NAMALWA (cell line): ENCODE results near the gene BSDC1.
"Not testable (repeated sequence)": the region's sequence is repeated elsewhere in the genome, so short reads cannot be mapped to it uniquely, and the experiment has no call there.

ENCODE experiments used
- DNase-seq: peaks from one replicate; pipeline ENCODE4 v3.0.0-alpha.2; 2015; ENCODE audit warnings: low spot score

Gene BSDC1

GRCh38 chr1:32357614-32358013 lies 36.6 kb downstream of the BSDC1 start:
- DNase-seq: no peak

DNA sequence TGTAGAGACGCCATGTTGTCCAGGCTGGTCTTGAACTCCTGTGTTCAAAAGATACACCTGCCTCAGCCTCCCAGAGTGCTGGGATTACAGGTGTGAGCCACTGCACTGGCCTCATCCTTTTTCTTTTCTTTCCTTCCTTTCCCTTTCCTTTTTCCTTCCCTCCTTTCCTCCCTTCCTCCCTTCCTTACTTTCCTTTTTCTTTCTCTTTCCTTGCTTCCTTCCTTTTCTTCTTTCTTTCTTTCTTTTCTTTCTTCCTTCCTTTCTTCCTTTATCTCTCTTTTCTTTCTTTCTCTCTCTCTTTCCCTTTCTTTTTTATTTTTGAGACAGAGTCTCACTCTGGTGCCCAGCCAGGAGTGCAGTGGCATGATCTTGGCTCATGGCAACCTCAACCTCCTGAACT lies 37.8 kb downstream of the BSDC1 start:
- DNase-seq: no peak

GRCh38 chr1:32355778-32356177 lies 38.5 kb downstream of the BSDC1 start:
- not testable (repeated sequence) for DNase-seq

GRCh38 chr1:32353886-32354570 lies 40.2 kb downstream of the BSDC1 start:
- DNase-seq: no peak

GRCh38 chr1:32353431-32353830 lies 40.8 kb downstream of the BSDC1 start:
- no peak for DNase-seq

GRCh38 chr1:32352831-32353383 lies 41.3 kb downstream of the BSDC1 start:
- no peak for DNase-seq

GRCh38 chr1:32352239-32352745 lies 41.9 kb downstream of the BSDC1 start:
- DNase-seq: no peak

GRCh38 chr1:32351399-32352238 lies 42.6 kb downstream of the BSDC1 start:
- peak; percentile 94 for DNase-seq

GRCh38 chr1:32350785-32351398 lies 43.3 kb downstream of the BSDC1 start:
- DNase-seq: no peak

GRCh38 chr1:32349211-32349708 lies 45.0 kb downstream of the BSDC1 start:
- DNase-seq: no peak

DNA sequence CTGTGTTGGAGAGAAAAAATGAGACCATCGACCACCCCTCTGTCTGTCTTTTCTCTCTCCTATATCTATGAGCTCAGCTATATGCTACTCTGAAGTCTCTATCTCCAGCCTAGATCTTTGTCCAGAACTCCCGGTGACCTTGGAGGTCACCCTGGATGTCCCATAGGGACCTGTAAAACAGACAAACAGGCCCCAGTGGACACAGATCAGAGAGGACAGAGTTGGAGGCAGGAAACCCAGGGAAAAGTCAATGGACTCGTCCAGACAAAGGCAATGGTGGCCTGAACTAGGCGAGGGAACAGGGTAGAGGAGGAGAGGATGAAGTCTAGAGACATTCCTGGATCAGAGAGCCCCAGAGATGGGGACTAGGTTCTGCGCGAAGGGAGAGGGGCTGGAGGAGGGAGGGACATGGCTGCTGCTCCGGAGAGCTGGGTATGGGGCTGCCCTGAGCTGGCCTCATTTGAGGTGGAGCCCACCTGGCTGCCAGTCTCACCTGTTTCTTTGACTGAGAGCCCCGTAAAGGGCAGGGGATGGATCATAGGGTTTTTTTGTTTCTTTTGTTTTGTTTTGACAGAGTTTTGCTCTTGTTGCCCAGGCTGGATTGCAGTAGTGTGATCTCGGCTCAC lies 47.6 kb downstream of the BSDC1 start:
- DNase-seq: no peak

DNA sequence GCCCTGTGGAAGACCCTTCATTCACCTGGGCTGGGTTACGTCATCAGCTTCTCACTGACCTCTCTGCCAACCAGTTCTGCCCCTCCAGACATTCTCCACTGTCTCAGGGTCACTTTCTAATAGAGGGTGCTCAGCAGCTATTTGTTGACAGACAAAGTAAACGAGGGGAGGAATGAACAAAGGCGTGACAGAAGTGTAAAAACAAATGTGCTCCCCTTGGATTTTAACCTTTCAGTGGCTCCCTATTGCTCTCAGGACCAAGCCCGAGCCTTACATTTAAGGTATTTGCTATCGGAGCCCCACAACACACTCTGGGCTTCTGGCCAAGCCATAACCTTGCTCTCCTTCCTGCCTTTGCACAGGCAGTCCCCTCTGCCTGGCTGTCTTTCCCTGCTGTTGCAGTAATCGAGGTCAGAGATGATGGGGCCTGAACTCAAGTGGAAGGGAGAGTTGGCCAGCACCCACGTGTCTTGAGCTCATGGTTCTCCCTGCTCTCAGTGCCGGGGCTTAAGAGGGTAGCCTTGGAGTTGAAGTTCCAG lies 48.9 kb downstream of the BSDC1 start:
- DNase-seq: no peak

GRCh38 chr1:32342704-32343103 lies 51.5 kb downstream of the BSDC1 start:
- DNase-seq: no peak

DNA sequence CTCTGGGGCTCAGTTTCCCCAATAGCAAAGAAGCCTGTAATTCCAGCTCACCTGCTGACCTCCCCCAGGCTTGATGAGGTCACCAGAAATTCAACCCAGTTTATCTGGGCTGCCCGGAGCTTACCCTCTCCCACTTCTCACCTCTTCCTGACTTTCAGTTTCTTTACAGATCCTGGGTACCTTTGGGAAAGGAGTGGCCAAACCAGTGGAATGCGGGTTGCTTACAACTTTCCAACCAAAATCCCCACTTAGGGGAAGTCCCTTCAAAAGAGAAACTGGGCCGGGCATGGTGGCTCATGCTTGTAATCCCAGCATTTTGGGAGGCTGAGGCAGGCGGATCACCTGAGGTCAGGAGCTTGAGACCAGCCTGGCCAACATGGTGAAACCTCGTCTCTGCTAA lies 52.3 kb downstream of the BSDC1 start:
- DNase-seq: no peak

DNA sequence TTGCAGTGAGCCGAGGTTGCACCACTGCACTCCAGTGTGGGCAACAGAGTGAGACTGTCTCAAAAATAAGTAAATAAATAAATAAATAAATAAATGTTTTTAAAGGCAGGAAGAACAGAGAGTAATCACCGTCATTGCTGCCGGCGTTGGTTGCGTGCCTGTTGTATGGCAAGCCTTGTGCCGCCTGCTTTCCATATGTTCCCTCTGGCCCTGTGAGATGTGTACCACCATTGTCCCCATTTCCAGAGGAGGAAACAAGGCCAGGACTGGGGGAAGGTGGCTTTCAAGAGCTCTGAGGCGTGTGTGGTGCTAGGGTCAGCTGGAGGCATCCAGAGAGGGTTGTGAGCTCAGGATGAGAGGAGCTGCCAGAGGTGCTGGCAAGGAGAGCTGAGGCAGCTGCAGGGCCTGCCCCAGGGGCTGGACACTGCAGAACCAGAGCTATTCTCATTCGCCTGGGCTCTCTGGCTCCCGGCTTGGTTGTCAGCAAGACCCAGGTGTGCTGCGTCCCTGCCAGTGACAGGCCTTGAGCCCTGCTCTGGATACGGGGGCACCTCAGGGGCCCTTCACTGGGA lies 53.0 kb downstream of the BSDC1 start:
- no peak for DNase-seq

- no peak for DNase-seq
These were observed 54.8 kb downstream of the BSDC1 start for GRCh38 chr1:32339363-32339978.

GRCh38 chr1:32338637-32339145 lies 55.5 kb downstream of the BSDC1 start:
- DNase-seq: no peak

- DNase-seq: no peak
These were observed 56.2 kb downstream of the BSDC1 start for GRCh38 chr1:32337855-32338636.

DNA sequence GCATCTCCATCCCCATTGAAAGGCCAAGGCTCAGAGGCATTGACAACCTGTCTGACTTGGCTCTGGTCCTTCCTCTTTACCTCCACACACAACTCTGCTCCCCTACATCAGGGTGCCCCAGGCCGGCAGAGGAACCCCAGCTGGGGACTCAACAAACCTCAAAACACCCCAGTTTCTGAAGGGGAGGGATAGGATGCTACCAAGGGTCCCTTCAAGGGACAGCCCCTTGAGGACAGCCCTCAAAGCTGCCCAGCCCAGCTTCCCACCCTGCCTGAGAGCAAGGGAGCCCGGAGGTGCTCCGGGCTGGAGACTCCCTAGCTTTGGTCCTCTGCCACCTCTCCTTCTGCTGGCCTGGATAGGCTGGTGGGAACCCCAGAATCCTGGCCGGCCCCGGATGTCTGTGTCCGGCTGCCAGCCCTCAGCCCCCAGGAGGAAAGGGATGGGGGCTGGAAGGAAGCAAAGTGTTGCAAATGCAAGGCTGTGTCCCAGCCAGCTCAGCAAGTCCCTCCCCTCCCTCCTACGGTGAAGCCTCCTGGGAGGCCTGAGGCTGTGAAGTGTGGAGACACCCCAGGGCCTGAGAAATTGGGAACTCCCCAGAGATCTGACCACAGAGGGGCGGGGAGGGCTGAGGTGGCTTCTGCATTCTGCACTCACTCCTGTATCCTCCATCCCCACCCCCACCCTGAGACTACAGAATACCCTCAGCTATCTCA lies 57.1 kb downstream of the BSDC1 start:
- DNase-seq: peak; percentile 73
